Effector memory CD4-positive, alpha-beta T cell (primary cell): ENCODE results near the gene BTNL3.
"Not testable (repeated sequence)": the region's sequence is repeated elsewhere in the genome, so short reads cannot be mapped to it uniquely, and the experiment has no call there.

Experiments
- DNase-seq, 3 donors: peaks; one replicate each; pipeline ENCODE4 v3.0.0-alpha.2; 2020
- H3K27ac ChIP-seq: 2 replicates; pipeline ENCODE4 v1.7.0; 2013; ENCODE audit warnings: mild to moderate bottlenecking, low read length, moderate library complexity; ENCODE audit not compliant: insufficient read depth, poor library complexity, severe bottlenecking
- H3K27me3 ChIP-seq: replicated peaks from 2 replicates; pipeline ENCODE4 v1.7.0; 2013; ENCODE audit warnings: mild to moderate bottlenecking, low read length; ENCODE audit not compliant: insufficient read depth, control insufficient read depth, poor library complexity, severe bottlenecking
- H3K36me3 ChIP-seq: 2 replicates; pipeline ENCODE4 v1.7.0; 2013; ENCODE audit warnings: mild to moderate bottlenecking, low read length, moderate library complexity; ENCODE audit not compliant: control insufficient read depth, insufficient read depth
- H3K4me1 ChIP-seq: 2 replicates; pipeline ENCODE4 v1.7.0; 2013; ENCODE audit warnings: low read length, mild to moderate bottlenecking; ENCODE audit not compliant: control insufficient read depth, insufficient read depth, poor library complexity, severe bottlenecking
- H3K4me3 ChIP-seq: 2 replicates; pipeline ENCODE4 v1.7.0; 2013; ENCODE audit warnings: low read length, low read depth, mild to moderate bottlenecking; ENCODE audit not compliant: insufficient read depth, poor library complexity, severe bottlenecking
- H3K9me3 ChIP-seq: 2 replicates; pipeline ENCODE4 v1.7.0; 2013; ENCODE audit warnings: mild to moderate bottlenecking, low read length, moderate library complexity; ENCODE audit not compliant: control insufficient read depth

Gene BTNL3

GRCh38 chr5:181017448-181017847 is 28.8 kb downstream of the BTNL3 start:
- not testable (repeated sequence) for H3K9me3 ChIP-seq, H3K36me3 ChIP-seq, H3K4me3 ChIP-seq, H3K4me1 ChIP-seq, H3K27ac ChIP-seq, H3K27me3 ChIP-seq, DNase-seq

GRCh38 chr5:181020688-181021087 is 32.0 kb downstream of the BTNL3 start:
- DNase-seq, result no peak
- H3K27ac ChIP-seq, result no peak overlapping the region
- no peaks in the 10 kb centered on the region for H3K9me3 ChIP-seq
- no peaks in the 10 kb centered on the region for H3K36me3 ChIP-seq
- no peaks in the 10 kb centered on the region for H3K4me1 ChIP-seq
- H3K27me3 ChIP-seq, result peaks cover 2% of the 10 kb centered on the region
- H3K4me3 ChIP-seq, result no peak overlapping the region

- no peak for DNase-seq
- Histone ChIP-seq H3K9me3 (no peaks in the 10 kb centered on the region), H3K36me3 (no peaks in the 10 kb centered on the region), H3K4me1 (no peaks in the 10 kb centered on the region), H3K27ac (no peak overlapping the region), H3K27me3 (peaks cover 2% of the 10 kb centered on the region), H3K4me3 (no peak overlapping the region)
These were observed 35.8 kb downstream of the BTNL3 start for GRCh38 chr5:181024245-181025064.

- Histone ChIP-seq H3K4me3 (no peak overlapping the region), H3K36me3 (no peaks in the 10 kb centered on the region)
These were observed 38.9 kb downstream of the BTNL3 start for GRCh38 chr5:181027452-181028031.

DNA sequence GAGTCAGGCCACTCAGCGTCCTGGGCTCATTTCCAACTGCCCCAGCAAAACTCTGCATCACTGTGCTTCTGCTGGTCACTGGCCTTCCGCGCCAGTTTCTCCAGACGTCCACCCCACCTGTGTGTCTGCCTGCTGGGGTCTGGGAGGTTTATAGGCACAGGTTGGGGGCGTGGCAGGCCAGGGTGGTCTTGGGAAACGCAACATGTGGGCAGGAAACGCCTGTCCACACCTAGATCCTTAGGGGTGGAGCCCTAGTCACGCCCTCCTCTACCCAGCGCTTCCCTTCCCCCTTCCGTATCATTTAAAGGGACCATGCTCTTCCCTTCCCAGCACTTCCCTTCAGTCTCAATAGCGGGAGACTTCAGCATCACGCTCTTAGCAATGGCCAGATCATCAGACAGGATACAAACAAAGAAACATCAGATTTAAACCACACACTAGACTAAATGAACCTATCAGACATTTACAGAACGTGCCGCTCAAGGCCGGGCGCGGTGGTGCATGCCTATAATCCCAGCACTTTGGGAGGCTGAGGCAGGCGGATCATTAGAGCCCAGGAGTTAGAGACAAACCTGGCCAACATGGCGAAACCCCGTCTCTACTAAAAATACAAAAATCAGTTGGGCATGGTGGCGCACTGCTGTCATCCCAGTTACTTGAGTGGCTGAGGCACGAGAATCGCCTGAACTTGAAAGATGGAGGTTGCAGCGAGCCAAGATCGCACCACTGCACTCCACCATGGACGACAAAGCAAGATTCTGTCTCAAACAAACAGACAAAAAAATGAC is 39.6 kb downstream of the BTNL3 start:
- H3K27me3 ChIP-seq, result peaks cover 2% of the 10 kb centered on the region
- DNase-seq, result no peak
- no peak overlapping the region for H3K27ac ChIP-seq
- H3K36me3 ChIP-seq, result no peaks in the 10 kb centered on the region
- H3K9me3 ChIP-seq, result no peaks in the 10 kb centered on the region
- no peaks in the 10 kb centered on the region for H3K4me1 ChIP-seq
- H3K4me3 ChIP-seq, result no peak overlapping the region

More at GRCh38 chr5:181027452-181028031, 38.9 kb downstream of the BTNL3 start:
- no peaks in the 10 kb centered on the region for H3K9me3 ChIP-seq
- peaks cover 2% of the 10 kb centered on the region for H3K27me3 ChIP-seq
- no peaks in the 10 kb centered on the region for H3K4me1 ChIP-seq
- no peak overlapping the region for H3K27ac ChIP-seq
- DNase-seq, result no peak

- H3K27me3 ChIP-seq, result no peaks in the 10 kb centered on the region
- H3K9me3 ChIP-seq, result no peaks in the 10 kb centered on the region
- H3K36me3 ChIP-seq, result no peaks in the 10 kb centered on the region
- no peak for DNase-seq
- no peak overlapping the region for H3K27ac ChIP-seq
- no peak overlapping the region for H3K4me3 ChIP-seq
- H3K4me1 ChIP-seq, result no peaks in the 10 kb centered on the region
These were observed 43.1 kb downstream of the BTNL3 start for GRCh38 chr5:181031716-181032115.

DNA sequence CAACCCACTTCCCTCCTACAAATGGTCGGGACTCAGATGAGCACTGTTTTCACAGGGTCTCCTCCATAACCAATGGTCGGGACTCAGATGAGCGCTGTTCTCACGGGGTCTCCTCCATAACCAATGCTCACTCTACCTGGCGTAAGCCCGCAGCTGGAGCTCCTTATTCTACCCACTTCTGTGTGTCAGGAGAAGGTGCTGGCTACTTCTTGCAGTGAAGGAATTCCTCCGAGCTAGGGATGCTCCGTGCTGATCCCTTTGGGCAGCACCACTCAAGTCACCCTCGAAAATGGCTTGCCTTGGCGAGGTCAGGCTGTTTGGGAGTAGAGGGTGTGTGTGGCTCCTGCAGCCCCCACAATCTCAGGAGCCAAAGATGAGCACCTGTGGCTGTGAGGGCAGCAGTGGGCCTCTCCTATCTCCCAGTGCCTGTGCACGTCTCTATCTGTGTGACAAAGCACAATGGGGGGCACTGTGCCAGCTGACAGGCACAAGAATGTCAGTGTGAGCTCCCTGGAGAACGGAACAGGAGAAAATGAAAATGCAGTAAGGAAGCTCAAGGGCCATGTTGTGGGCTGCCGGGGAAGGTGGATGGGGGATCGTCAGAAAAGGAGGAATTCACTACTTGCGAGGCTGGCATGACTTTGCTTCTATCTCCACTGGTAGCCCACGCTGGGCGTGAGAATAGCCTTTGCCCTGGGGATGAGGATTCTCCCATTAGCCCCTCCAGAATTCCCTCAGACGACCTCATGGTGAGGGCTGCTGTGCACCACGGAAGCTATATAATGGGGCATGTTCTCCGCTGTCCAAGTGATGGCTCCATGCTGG is 47.6 kb downstream of the BTNL3 start:
- no peaks in the 10 kb centered on the region for H3K36me3 ChIP-seq
- no peak overlapping the region for H3K27ac ChIP-seq
- no peaks in the 10 kb centered on the region for H3K27me3 ChIP-seq
- H3K4me3 ChIP-seq, result no peak overlapping the region
- H3K4me1 ChIP-seq, result no peaks in the 10 kb centered on the region
- no peaks in the 10 kb centered on the region for H3K9me3 ChIP-seq
- DNase-seq, result no peak

DNA sequence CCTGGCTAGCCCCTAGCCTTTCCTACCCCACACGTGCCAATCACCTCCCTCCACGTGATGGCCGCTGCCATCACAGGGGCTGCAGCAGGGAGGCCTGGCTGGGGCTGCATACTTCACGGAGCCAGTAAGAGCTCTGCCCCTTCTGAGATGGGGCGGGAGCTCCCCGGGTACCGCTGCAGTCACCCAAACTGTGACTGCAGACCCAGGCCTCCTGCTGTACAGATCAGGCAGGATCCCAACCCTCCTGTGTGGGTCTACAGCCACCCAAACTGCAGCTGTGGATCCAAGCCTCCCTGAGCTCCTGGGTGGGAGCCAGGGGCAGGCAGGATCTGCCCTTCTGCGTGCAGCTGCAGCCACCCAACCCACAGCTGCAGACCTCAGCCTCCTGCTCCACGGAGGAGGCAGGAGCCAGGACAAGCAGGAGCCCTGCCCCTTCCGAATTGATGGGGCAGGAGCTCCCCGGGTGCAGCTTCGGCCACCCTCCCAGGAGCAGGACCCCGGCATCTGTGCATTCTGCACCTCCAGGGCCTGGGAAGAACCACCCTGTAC is 48.2 kb downstream of the BTNL3 start:
- H3K9me3 ChIP-seq, result no peaks in the 10 kb centered on the region
- no peaks in the 10 kb centered on the region for H3K4me1 ChIP-seq
- H3K27me3 ChIP-seq, result no peaks in the 10 kb centered on the region

DNA sequence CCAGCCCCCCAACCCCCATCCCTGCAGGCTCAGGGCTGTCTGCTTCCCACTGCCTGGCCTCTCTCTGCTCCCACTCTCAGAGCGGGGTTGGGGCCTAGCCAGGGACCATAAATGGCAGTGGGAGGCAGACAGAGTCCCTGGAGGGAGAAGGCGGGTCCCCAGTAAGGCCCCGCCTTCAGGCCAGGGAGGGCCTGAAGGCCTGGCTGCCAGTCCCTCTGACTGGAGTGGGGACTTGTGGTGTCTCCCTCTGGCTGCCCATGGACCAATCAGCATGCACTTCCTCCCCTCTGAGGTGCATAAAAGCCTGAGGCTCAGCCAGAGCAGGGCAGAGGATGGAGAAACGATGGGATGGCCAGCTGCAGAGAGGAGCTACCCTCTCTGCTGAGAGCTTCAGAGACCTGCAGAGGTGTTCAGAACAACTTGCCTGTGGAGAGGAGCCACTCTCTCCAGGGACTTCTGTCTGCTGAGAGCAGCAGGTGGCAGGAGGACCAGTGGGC is 48.8 kb downstream of the BTNL3 start:
- Histone ChIP-seq H3K9me3 (no peaks in the 10 kb centered on the region), H3K4me3 (no peak overlapping the region), H3K4me1 (no peaks in the 10 kb centered on the region), H3K27ac (no peak overlapping the region), H3K36me3 (no peaks in the 10 kb centered on the region), H3K27me3 (no peaks in the 10 kb centered on the region)
- no peak for DNase-seq

More for the DNA sequence above, 48.2 kb downstream of the BTNL3 start:
- no peak for DNase-seq
- no peak overlapping the region for H3K4me3 ChIP-seq
- no peaks in the 10 kb centered on the region for H3K36me3 ChIP-seq
- no peak overlapping the region for H3K27ac ChIP-seq
